GM21447 (cell line): ENCODE results near the gene CEP72.
"Not testable (repeated sequence)": the region's sequence is repeated elsewhere in the genome, so short reads cannot be mapped to it uniquely, and the experiment has no call there.

Experiments used
- ATAC-seq: cut with Tn5 transposase; IDR thresholded peaks from one replicate; pipeline ENCODE4 v1.9.1; 2021; ENCODE audit not compliant: unreplicated experiment

CEP72 gene

DNA sequence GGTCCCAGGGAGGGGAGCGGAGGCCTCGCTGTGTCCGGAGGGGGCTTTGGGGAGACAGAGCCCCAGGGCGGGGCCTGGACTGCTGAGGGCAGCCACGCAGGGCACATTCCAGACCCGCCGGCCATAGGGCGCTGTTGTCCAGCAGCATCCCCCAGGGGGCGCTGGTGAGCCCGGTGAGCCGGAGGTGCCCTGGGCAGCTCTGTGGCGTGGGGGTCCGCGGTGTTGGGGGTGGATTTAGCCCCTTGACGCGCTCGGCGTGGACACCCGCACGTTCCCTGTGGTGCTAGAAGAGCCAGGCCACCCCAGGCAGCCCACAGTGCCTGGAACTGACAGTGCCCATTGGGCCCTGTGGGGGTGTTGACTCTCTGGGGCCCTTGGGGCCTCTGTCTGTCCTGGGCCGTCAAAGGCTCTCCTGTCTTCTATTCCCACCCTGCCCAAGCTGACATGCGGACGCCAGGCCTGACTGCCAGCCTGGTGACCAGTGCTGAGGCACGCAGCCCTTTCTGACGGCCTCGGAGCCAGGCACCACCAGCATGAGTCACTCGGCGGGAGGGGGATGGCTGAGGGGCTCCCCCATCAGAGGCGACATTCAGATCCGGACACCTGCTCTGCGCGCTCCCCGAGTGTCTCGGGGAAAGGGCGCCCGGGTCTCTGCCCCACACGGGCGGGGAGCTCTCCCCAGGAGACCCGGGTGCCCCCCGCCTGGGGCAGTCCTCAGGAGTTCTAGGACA is 57.1 kb downstream of the CEP72 start:
- ATAC-seq = no peak

DNA sequence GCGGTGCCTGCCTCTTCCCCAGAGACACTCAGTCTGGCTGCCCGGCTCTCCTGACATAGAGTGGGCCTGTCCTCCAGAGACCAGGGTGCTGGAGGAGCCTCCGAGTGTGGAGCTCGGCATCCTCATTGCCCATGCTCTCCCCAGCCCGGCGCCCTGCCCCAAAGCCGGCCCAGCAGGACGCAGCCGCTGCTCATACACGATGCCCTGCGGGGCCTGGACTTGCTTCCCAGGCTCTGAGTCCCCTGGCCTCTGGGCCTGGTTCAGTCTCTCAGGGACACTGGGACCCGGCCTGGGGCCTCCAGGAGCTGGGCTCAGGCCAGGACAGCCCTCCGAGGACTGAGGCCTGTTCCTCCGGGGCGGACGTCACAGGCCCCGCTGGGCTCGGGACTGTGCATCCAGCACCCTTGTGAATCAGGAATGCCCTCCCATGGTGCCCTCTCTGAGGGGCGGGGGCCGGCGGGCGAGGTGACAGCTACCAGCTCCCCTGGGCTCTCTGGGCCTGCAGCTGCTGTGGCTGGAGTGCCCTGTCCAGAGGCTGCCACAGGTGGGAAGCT is 57.8 kb downstream of the CEP72 start:
- no peak for ATAC-seq

DNA sequence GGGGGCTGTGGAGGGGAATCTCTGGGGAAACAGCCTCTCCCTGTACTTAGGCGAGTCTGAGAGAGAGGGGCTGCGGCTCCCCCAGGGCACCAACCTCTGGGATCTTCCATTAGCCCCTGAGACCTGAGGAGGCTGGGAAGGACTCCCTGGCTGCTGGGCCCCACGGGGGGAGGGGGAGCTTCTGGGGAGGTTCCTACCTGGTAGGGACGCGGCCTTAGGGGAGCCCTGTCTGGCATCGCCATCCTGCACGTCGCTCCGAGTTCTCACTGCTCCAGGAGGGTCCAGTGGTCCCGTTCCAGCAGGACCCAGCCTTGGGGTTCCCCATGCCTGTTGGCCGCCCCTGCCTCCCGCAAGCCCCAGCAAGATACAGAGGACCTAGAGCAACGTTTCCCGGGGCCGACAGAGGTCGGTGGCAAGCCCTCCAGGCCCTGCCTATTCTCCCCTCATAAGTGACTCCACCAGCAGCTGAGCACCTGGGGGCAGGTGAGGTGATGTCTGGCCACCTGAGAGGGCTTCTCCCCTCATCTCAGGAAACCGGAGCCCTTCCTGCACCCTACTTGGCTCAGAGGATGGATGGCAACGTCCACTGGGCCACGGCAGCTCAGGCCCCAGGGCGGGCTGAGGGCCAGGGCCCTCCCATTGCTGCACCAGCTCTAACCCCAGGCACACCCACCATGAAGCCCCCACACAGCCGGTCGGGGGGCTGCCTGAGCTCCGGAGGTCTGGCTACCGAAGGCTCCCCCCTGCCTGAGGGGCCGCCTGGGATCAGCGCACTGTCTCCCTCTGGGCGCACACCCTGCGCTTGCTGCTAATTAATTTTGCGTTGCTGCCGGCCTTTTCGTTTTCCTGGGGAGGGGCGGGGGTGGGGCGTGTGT is 58.5 kb downstream of the CEP72 start:
- ATAC-seq = no peak

DNA sequence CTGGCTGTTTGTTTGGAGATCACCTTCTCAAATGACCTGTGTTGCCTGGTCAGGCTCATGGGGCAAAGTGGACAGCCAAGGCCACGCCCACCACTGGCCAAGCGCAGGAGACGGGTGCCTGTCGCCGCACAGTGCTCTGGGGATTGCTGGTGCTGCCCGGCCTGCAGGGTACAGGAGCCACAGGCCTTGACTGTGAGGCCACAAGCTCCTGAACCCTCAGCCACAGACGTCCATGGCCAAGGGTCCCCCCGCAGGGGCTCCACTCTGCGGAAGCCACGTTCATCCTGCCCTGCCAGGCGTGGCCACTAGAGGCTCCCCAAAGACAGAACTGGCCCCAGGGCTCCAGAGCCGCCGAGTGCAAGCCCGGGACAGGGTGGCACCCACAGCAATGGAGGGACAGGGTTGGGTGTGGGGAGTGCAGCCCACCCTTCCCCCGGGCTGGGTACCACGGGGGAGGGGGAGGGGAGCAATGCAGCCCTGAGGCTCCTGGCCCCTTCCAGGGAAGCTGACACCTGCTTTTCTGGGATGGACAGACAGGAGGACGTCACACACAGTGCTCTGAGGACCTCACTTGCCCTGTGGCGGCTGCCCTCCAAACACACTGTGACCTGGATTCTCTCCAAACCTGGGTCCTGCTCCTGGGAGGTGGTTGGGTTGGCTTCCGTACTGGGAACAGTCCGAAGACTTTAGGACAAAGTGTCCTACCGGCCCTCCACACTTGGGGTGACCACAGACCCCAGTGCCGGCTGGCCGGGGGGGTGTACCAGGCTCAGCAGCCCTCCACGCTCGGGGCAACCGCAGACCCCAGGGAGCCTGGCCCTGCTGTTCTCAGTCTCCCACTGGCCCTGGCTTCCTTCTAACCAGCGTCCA is 59.6 kb downstream of the CEP72 start:
- ATAC-seq = no peak

DNA sequence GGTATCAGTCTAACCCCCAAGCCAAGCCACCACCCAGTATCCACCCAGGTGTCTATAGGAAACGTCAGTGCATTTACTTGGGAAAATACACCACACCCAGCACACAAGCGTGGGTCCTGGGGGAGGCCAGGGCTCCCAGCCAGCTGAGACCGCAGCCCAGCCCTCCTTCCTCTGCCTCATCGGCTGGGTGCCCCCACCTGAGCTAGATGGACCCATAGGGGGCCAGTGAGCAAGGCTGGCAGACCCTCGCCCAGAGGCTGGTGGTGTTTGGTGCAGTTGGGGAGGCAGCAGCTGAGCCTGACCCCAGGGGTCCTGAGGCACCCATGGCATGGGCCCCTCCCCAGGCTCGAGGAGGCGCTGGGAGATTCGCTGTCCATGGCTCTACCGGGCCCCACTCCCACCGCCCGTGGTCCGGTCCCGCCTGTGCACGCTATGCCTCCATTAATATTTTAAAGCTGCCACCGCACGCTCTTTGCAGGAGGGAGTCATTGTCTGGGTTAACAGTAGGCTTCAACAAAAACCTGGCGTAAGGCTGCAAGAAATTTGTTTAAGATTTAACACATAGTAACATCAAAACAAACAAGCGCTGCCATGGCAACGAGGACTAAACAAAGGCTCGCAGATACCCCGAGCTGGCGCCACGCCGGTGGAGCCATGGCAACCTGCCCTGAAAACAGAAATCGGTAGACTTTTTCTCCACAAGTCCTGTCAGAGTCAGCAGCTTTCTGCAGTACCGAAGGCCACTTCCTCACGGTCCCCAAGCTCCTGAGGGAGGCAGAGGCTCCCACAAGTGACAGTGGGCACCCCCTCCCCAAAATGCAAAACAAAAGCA is 60.4 kb downstream of the CEP72 start:
- ATAC-seq = no peak

DNA sequence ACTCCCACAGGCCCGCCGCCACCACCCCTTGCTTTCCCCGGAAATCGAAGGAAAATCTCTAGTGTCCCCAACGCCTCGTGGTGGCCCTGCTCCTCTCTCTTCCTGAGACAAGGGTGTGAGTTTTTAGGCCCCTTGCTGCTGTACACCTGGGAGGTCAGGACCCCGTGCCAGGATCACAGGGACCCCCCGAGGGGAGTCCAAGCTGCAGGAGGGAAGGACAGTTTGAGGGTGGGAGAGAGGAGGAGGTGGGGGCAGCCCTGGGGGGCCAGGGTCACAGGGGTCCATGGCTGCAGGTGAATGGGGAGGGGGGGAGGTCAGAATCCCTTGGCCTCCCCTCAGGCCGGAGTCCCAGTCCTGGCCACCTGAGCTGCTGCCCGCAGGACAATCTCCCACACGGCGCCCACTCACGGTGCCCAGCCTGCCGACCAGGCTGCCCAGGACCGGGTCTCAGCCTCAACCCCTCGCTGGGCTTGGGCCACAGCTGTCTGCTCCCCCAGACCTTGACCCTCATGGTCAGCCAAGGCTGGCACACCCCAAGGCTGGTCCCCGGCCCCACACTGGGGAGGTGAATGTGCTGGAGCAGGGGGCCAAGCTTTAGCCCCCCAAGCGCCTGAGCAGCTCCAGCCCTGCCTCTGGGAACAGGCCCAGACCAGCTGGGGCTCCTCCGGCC is 61.2 kb downstream of the CEP72 start:
- ATAC-seq = no peak

DNA sequence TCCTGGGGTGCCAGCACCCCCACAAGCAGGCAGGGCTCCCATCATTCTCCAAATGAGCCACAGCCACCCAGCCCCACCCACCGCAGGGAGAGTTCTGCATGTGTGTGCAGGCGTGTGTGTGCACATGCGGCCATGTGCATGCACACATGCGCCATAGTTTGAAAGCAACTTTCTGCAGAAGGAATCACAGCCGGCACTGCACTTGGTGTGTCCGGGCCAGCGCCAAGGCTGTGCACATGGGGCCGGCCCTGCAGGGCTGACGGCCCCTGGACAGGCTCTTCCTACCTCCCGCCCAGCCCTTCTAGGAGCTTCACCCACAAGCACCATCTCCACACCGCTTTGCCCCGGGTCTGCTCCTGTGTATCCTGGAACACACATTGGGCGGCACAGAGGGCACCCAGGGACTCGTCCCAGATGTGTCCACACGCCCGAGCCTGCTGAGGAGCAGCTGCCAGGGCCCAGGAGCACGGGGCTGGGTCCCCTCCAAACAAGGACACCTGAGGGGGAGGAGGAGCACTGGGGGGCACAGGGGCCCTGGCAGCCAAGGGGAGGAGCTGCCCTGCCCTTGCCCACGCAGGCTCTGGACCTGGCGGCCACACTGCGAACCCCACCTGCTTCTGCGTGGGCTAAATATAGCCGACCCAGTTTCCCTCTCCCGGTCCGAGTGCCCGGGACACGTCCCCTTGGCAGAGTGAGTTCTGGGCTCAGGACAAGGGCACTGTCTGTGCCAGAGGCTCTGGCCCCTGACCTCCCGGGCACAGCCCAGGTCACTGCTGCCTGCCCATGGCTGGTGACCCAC is 61.9 kb downstream of the CEP72 start:
- ATAC-seq = no peak

DNA sequence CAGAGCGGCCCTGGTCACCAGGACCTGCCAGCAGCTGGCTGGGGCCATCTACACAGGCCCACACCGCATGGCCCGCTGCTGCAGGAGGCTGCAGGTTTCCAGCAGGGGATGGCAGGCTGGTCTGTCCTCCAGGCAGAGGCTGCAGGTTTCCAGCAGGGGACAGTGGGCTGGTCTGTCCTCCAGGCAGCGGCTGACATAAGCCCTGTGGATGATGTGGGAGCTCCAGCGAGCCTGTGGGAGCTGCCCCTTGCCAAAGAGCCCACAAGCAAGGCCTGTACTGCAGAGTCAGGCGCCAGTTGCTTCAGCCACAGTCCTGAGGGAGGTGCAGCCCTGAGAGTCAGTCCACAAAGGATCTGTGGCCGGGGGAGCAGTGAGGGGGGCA is 62.5 kb downstream of the CEP72 start:
- ATAC-seq = no peak

DNA sequence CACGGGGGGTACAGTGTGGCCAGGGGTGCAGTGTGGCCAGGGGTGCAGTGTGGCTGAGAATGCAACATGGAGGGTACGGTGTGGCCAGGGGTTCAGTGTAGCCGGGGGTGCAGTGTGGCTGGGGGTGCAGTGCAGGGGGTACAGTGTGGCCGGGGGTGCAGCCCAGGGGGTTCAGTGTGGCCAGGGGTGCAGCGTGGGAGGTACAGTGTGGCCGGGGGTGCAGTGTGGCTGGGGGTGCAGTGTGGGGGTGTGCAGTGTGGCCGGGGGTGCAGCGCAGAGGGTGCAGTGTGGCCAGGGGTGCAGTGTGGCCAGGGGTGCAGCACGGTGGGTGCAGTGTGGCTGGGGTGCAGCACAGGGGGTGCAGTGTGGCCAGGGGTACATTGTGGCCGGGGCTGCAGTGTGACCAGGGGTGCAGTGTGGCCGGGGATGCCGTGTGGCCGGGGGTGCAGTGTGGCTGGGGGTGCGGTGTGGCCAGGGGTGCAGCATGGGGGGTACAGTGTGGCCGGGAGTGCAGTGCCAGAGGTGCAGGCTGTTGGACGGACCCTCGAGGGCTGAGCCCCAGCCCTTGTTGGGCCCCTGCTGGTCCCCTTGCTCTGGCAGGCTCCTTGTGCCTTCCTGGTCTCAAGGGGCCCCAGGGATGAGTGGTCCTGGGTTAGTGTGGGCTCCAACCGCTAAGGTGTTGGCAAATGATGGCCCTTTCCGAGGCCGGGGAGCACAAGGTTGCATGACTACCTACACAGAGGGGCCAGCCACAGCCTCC is 63.2 kb downstream of the CEP72 start:
- no peak for ATAC-seq

DNA sequence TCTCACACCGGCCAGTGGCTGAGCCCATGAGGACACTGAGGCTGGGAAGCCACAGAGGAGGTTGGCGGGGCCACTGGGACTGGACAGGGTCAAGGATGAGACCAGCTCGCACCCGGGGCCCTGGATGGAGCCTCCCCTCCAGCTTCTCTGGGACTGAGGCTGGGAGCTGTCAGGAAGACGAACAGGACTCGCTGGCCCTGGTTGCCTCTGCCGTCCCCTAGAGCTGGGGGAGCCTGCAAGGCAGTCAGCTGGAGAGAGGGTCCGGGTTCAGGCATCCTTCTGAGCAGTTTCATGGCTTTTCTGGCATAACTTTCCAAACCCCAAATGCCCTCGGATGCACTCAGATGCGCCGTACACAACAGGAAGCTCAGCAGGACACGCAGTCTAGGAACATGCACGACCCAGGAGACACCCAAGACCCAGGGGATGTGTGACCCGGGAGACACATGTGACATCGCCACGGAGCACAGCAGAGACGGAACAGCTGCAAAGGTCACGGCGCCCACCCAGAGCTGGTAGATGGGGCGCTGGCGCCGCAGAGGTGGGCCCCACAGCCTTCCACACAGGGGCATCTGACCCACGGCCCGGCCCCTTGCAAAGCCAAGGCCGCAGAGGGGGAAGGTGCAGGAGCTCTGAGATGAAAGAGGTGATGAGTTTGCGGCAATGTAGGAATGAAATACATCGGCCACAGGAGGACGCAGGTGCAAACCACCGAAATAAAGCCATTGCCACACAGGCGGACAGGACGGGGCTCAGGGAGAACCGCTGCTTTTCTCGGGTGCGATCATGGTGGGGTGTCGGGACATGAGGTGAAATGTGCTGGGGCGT is 63.9 kb downstream of the CEP72 start:
- ATAC-seq = no peak

DNA sequence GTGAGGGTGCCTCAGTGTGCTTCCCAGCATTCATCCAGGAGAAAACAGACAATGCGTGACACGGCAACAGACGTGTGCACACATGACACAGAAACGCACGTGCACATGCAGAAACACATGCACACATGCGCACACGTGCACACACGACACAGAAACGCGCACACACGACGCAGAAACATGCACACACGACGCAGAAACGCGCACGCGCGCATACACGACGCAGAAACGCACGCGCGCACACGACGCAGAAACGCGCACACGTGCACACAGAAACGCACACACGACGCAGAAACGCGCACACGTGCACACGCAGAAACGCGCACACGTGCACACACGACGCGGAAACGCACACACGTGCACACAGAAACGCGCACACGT is 64.5 kb downstream of the CEP72 start:
- no peak for ATAC-seq

DNA sequence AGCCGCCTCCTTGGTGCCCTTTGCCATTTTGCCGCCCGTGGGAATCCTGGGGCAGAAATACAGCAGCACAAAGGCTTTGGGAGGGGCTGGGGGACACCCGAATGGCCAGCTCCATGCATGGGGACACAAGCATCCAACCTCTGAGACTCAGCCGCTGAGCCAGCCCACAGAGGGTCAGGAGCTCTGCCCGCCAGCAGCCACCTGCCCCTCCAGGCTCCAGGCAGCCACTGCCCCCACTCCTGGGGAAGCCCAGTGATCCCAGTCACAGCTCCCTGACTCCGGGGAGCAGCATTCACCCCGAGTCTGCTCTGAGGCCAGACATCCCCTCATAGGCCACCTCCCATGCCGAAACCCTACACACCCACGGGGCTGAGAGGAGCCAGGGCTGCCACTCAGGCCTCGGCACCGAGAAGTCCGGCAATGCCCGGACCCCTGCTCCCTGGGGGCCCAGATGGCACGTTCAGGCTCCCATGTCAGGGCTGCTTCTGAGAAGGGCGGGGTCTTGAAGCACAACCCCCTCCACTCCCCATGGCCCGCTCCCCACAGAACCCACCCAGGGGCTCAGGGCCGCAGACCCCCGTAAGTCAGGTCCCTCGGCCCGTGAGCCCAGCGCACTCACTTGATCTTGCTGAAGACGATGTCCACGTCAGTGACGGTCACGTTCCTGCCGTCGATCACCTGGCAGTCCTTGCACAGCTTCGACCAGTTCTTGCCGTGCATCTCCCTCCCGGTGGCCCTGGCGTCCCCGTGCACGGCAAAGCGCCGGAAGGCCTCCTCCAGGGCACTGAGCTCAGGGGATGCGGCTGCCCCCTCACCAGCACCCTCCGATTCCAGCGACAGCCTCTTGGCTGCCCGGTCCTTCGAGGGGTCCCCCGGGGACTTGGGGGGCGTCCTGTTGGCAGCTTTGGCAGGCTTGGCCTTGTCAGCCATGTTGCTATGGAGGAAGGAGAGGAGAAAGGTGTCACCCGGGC is 65.3 kb downstream of the CEP72 start:
- no peak for ATAC-seq

DNA sequence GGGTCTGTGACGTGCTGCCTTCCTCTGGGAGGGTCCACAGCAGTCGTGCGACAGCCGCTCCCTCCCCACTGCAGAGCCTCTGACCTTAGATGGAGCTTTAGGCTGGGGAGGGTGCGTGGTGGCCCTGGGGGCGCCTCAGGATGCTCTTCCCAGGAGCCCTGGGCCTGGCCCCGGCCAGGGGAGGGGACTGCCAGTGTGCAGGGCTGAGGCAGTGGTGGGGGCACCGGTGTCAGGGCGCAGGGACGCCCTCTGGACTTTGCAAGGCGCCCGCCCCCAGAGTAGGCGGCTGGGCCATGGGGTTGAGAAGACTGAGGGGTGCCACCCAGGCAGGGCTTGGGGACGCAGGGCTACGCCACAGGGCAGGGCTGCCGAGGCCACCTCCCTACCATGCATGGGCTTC is 66.4 kb downstream of the CEP72 start:
- not testable (repeated sequence) for ATAC-seq

DNA sequence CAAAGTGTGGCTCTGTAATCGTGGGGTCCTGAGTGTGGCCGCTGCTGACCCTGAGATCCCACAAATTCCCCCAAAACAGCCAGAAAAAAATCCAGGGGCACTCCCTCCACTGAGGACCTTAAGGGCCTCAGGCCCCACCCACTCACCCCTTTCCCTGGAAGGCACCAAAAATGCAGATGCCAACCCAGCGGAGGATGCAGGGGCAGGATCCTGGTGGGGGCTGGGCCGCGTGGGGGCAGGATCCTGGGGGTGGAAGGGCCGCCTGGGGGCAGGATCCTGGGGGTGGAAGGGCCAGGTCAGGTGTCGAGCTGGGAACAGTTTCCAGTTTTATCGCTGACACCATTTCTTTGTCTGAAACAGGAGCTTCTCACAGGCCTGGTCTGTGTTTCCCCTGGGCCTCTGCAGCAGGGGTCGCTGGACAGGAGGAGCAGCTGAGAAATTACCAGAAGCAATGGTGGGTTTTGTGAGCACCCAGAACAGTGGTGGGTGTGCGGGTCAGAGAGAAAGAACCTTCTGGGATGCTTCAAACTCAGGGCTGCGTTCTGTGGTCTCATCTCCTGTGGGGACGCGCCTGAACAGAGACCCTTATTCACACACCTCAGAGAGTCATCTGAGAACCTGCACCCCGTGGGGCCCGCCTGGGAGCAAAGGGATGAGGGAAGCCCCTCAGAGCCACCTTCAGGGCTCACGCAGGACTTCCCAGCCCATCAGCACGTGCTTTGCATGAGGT is 67.2 kb downstream of the CEP72 start:
- ATAC-seq = not testable (repeated sequence)

DNA sequence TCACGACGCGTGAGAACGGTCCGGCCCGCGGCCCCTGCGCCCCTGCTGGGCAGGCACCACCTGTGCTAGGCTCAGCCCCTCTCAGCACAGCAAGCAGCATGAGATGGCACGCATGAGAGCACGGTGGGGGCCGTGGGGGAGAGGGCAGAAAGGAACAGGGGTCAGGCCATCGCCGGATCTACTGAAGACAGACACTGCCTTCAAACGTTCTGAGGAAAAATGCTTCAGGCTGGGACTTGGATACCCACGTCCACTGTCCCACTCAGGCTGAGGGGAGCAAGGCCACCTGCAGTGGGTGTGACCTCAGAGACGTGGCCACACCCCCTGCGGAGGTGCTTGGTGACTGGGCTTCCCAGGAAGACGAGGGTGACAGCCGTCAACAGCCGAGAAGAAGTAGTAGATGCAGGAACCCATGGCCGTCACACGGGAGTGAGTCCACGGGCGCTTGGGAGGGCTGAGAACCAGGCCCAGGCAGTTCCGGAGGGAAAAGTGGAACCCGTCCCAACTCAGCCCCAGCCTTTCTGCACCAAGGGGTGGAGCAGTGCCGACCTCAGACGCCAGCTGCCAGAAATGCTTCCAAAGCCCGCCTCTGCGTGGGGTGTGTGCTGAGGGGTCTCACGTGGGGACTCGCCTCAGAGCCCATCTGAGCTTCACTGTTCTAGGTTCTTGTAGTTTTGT is 68.1 kb downstream of the CEP72 start:
- not testable (repeated sequence) for ATAC-seq
